HG03520 (cell line): ENCODE results near the gene CREBBP.

Experiments
- ATAC-seq: cut with Tn5 transposase; IDR thresholded peaks from one replicate; pipeline ENCODE4 v1.9.1; 2021; ENCODE audit warnings: mild to moderate bottlenecking, moderate library complexity; ENCODE audit not compliant: unreplicated experiment

The CREBBP gene

DNA sequence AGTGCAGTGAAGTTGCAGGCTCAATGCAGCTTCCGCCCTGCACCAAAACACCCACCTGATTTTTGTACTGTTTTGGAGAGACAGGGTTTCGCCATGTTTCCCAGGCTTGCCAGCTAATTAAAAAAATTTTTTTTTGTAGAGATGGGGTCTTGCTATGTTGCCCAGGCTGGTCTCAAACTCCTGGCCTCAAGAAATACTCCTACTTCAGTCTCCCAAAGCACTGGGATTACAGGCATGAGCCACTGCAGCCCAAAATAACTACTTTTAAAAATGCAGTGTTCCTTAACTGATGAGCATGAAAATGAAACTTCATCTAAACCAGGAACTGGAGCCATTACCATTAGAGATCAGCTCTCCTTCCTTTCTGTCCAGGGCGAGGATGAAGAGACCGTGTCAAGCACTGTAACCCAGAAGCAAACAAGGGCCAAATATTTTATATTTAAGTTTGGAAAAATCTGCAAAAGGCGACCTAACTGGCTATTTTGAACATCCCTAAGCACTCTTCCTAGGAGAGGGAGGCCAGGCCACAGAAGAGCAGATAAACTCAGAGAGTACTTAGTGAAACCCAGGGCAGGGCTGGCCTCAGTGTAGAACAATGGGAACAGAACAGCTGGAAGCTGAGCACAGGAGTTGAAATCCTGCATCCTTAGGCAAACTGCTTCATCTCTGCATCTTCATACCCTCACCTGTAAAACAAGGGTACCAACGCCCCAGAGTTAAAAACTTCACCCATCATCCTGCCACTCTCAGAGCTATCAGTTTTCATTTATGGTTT, 24.0 kb downstream of the CREBBP start:
- ATAC-seq, result no peak

DNA sequence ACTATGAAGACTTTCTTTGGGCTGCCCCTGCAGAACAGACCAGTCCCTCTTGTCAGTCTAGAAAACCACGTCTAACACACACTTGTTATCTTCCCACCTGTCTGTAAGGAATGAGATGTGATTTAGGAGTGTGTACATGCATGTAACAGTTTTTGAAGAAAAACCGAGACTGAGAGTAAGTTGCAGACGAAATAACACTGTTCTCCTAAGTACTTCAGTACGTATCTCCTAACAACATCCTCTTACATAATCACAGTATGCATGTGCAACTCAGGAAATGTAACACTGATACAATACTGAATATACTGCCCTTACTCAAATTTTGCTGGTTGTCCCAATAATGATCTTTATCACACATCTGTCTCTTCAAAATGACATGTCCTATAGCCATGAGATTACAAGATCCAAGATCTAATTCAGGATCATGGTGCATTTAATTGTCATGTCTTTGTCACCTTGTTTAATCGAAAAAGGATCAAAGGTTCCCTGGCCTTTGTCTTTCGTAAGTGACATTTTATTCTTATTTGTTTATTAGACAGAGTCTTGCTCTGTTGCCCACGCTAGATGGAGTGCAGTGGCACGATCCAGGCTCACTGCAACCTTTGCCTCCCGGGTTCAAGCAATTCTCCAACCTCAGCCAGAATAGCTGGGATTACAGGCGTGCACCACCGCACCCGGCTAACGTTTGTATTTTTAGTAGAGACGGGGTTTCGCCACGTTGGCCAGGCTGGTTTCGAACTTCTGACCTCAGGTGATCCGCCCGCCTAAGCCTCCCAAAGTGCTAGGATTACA, 25.6 kb downstream of the CREBBP start:
- ATAC-seq, result no peak

DNA sequence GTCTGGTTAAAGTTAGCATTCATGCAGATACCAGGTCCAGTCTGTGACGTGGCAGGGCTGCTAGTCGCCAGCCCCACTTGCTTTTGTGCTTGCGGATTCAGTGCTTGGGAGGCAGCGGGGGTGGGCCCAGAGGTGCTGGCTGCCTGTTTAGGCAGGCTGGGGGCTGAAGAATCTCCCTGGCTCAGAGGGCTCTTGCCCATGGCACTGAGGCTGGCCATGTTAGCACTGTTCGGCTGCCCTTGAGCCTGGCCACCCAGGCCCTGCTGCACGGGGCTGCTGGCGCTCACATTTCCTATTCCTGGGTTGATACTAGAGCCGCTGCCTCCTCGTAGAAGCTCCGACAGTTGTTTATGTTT, 30.0 kb downstream of the CREBBP start:
- no peak for ATAC-seq

DNA sequence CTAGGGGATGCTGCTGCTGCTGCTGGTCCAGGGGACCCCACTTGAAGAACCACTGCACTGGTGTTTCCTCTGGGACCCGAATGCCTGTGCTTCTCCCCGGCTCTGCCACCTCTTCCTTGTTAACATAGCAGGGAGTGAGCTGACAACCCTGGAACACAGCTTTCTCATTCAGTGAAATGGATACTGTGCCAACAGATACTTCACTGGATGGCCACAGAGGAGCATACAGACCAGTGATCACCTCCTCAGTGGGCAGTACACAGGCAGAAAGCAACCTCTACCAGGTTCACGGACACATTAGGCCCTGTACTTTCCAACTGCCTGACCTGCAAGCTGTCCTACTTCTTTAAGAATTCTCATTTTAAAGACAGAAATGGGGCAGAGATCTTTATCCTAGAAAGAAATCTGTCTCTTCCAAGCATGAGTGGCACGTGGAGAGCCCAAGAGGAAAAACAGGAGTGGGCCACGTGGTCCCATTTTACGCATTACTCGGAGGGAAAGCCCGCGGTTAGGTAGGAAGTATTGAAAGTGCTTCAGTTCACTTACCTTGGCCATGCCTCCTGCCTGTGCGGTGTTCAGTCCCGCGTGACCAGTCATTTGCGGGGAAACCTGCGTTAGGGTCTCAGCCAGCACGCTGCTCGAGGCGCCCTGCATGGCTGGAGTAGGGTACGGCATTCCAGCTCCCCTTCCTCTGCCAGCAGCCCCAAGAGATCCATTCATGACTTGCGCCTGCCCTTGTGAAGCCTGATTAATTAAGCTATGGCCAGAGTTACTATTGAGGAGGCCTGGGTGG, 30.6 kb downstream of the CREBBP start:
- ATAC-seq, result no peak

DNA sequence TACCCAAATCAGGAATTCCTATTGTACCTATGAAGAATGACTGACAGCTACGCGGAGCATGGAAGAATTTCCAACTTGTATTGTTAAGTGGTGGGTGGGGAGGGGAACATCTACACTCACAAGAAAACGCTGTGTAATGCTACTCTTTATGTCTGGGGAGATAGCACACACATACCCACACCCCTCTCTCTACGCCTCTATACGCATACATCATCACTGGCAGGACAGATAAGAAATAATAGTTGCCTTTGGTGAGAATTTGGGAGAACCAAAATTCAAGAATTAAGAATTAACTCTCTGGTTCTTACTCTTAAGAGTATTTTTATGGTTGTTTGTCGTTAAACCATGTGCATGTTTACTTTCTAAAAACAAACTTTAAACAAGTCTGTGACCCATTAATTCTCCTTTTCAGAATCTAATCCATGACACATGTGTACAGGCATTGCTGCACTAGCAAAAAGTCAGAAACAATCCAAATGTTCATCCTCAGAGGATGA, 33.9 kb downstream of the CREBBP start:
- no peak for ATAC-seq

DNA sequence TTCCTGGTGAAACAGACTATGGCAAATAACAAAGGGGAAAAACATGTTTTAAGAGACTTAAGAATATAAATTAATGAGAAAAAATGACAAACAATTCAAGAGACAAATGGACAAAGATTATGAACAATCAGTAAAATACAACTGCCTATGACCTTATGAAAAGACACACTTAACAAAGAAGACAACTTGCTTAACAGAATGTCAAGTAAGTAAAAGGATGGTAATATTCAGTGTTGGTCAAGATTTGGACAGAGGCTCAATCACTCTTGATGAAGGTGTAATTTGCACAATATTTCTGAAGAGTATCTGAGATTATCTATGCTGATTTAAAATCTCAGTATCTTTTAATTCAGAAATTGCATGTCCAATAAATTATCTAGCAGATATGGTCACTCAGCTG, 34.4 kb downstream of the CREBBP start:
- ATAC-seq, result no peak

DNA sequence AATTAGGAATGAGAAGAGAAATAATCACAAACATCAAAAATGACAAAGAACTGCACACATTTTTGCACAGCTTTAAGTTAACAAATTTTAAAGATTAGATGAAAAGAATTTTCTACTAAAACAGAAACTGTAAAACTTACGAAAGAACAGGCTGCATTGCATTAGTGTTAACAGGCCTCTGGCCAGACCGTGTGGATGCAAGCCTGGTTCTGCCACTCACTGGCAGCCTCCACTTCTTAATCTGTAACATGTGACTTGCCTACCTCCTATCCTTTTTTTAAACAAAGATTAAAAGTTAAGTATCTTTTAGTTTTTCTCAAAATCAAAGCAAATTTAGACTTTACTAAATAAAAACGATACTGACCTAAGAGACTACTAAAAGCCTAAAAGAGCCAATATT, 37.5 kb downstream of the CREBBP start:
- ATAC-seq, result no peak

DNA sequence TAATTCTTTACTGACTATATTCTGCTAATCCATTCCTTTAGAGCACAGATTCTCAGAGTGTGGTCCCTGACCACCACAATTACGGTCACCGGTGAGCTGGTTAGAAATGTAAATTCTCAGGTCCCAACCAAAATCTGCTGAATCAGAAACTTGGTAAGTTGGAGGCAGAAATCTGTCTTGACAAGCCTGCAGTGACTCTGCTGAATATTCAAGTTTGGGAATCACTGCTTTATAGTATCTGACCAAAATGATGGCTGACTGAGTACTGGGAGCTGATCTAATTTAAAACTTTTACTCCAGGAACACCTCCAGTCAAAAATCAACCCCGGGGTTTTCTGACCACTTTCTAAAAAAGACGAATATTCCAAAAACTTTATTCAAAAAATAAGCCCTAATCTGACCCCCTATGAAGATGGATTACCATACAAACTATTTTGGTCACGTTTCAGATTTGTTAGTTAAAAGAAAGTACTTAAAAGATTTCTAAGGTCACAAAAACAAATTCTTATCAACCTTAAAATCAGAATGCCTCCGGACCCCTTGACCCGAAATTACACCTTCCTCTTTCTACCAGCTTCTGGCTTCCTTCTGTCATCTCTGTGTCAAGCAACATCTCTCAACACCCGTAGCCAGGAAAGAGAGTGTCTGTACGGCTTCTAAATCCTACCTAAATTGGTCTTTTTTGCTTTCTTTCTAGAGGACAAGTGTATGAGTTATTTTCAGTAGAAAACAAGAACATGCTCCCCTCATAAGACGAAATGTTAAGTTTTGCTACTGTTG, 38.6 kb downstream of the CREBBP start:
- ATAC-seq, result no peak

DNA sequence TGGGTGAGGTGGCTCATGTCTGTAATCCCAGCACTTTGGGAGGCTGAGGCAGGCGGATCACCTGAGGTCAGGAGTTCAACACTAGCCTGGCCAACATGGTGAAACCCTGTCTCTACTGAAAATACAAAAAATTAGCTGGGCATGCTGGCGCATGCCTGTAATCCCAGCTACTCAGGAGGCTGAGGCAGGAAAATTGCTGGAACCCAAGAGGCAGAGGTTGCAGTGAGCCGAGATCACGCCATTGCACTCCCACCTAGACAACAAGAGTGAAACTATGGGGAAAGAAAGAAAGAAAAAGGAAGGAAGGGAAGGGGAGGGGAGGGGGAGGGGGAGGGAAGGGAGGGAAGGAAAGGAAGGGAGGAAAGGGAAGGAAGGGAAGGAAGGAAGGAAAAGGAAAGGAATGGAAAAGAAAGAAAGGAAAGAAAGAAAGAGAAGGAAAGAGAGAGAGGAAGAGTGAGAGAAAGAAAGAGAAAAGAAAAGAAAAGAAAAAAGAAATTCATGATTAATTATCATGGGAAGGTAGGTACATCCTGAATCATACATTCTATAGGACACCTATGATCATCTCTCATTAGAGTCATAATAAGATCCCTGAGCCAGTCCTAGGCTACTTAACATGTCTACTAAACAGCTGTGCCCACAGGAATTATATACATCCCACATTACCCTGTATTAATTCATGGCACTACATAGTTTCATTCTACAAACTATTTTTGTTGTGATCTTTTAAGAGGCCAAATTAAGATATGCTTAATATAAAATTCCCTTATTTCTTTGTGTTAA, 40.9 kb downstream of the CREBBP start:
- ATAC-seq, result no peak

DNA sequence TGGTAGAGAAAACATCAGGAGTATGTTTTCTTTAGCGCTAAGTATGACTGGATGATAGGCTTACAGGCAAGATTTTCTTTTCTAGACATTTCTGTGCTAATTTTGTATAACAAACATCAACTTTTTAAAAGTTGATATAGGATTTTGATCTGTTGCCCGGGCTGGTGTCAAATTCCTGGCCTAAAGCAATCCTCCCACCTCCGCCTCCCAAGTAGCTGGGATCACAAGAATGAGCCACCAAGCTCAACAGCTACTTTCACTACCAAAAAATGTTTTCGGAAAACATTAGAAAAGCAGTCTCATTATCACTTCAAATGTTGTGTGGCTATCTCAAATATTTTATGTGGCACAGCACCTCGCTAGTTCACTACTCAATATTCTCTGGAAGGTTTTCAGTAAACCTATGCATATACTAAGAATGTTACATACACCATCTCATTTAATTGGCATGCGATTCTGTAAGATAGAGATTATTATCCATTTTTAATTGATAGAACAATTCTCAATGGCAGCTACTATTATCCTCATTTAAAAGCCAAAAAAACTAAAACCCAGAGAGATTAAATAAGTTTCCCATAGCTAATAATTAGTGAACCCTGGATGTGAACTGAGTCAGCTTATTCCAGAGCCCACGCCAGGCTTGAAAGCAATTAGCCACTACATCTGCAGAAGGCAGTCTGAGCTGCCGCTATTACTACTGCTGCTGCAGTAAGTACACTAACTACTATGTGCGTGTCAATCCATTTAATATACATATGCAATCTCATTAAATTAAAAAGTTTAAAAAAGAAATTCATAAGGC, 41.7 kb downstream of the CREBBP start:
- no peak for ATAC-seq

DNA sequence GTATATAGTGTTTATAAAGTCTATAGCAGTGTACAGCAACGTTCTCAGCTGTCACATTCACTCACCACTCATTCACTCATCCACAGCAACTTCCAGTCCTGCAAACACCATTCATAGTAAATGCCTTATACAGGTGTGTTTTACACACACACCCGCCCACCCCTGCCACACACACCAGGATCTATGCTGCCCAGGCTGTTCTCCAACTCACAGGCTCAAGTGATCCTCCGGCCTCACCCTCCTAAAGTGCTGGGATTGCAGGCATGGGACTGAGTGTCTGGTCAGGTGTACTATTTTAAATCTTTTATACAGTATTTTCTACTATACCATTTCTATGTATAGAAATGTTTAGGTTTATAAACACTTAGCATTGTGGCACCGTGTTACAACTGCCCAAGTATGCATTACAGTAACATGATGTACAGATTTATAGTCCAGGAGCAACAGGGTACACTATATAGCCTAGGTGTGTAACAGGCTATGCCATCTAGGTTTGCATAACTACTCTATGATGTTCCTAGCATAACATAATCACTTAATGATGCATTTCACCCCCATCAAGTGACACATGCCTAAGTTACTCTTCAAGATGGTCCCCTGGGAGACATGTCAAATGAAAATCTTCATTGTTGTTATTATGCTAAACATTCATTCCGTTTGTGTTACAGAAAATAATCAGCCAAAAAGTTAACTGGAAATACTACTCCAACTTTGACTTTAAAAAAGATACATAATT, 42.5 kb downstream of the CREBBP start:
- no peak for ATAC-seq

DNA sequence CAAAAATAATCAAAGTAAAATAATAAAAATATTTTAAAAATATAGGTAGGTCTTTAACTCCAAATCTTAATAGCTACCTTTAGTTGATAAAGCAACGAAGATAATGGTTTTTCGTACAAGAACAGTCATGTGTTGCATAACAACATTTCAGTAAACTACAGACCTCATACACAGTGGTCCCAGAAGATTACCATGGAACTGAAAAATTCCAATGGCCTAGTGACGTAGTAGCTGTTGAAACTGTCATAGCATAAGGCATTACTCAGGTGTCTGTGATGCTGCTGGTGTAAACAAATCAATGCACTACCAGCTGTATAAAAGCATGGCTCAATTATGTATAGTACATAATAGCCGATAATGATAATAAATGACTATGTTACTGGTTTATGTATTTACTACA, 43.9 kb downstream of the CREBBP start:
- ATAC-seq, result no peak

DNA sequence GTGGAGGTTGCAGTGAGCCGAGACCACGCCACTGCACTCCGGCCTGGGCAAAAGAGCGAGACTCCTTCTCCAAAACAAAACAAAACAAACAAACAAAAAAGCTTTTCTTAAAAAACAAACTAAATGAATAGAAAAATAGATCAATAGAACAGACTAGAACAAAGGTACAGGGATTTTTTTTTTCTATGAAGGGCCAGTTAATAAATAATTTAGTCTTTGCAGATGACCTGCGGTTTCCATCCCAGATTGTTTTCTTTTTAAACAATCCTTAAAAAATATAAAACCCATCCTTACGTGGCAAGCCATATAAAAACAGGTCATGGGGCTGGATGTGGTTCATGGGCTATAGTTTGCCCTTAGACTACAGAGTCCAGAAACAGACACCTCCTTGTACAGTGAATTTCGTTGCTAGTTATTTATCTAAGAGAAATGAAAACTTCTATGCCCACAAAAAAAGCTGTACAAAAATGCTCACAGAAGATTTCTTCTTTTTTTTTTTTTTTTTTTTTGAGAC, 45.4 kb downstream of the CREBBP start:
- no peak for ATAC-seq

DNA sequence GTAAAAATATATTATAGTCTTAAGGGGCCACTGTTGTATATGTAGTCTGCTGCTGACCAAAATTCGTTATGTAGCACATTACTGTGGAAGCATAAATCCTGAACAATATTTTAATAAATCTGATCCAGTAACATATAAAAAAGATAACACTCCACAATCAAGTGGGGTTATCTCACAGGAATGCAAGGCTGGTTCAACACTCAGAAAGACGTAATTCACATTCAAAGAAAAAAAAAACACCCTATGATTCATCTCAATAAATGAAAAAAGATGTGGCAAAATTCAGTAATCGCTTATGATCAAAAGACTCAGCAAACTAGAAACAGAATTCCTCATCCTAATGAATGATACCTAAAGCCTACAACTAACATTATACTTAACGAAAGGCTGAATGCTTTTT, 47.8 kb downstream of the CREBBP start:
- no peak for ATAC-seq

DNA sequence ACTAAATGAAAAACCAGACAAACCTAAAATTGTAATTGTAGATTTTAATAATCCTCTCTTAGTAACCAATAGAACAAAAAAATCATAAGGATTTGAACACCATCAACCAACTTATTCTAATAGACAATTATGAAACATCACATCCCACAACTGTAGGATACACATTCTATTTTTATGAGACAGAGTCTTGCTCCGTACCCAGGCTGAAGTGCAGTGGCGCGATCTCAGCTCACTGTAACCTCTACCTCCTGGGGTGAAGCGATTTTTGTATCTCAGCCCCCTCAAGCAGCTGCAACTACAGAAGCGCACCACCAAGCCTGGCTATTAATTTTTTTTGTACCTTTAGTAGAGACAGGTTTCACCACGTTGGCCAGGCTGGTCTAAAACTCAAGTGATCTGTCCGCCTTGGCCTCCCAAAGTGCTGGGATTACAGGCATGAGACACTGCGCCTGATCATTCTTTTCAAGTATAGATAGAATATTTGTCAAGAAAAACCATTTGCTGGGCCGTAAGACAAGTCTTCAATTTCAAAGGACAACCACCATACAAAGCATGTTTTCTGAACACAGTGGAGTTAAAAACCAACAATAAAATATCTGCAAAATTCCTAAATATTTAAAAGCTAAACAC, 49.8 kb downstream of the CREBBP start:
- ATAC-seq, result no peak

DNA sequence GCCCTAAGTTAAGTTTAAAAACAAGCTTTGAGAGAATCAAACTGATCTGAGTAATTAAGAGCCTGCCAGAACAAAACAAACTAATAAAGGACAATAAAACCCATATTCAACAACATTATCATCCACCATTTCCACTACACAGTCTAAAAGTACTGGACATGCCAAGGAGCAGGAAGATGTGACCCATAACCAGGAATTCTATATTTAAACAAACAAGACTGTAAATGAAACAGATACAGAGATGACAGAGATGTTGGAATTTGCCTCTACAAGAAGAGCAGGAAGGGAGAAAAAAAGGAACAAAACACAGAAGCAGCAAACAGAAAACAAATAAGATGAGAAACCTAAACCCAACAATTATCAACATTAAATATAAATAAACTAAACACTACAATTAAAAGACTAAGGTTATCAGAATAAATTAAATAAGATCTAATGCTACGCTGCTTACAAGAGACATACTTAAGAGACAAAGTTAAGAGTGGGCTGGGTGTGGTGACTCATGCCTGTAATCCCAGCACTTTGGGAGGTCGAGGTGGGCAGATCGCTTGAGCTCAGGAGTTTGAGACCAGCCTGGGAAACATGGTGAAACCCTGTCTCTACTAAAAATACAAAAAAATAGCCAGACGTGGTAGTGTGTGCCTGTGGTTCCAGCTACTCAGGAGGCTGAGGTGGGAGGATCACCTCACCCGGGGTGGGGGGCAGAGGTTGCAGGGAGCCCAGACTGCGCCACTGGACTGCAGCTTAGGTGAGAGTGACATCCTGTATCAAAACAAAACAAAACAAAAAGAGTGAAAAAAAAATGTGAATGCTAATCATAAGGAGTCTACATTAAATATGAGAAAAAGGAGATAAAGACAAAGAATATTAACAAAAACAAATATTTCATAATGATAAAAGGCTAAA, 50.6 kb downstream of the CREBBP start:
- ATAC-seq, result no peak

DNA sequence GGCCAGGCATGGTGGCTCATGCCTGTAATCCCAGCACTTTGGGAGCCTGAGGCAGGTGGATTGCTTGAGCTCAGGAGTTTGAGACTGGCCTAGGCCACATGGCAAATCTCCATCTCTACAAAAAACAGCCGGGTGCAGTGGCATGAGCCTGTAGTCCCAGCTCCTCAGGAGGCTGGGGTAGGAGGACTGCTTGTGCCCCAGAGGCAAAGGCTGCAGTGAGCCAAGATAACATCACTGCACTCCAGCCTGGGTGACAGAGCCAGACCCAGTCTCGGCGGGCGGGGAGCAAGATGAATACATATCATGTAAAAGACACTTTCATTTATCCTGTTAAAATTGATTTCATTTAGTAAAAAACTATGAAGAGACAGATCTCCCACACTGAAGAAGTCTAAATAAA, 54.6 kb downstream of the CREBBP start:
- no peak for ATAC-seq
